CD14-positive monocyte (primary cell): ENCODE measurements around the gene NEIL1. TPM values are rescaled to one million over a fixed set of nuclear protein-coding genes. Genes with fewer than 3 reads are reported as not detected.
"Not testable (repeated sequence)": the region's sequence is repeated elsewhere in the genome, so short reads cannot be mapped to it uniquely, and the experiment has no call there.

Experiments used
- DNase-seq, 3 donors: peaks; one replicate each; pipeline ENCODE4 v3.0.0-alpha.2; 2011 to 2022
- H2AFZ ChIP-seq: 2 replicates; pipeline ENCODE4 v1.6.0; 2012; ENCODE audit warnings: mild to moderate bottlenecking, low read depth, low read length, inconsistent platforms; ENCODE audit not compliant: insufficient read depth, poor library complexity, severe bottlenecking
- H3K27ac ChIP-seq, 2 donors: 1 replicate in 1 of 2; 2 replicates in 1 of 2; pipeline ENCODE4 v1.5.1; 2012 to 2013; ENCODE audit warnings: low read length in 2 of 2, control low read depth in 1 of 2, inconsistent platforms in 1 of 2, low read depth in 1 of 2, mild to moderate bottlenecking in 1 of 2
- H3K27me3 ChIP-seq, 2 donors: one replicate each; pipeline versions ENCODE4 v1.6.0 to v1.6.1; 2011 to 2013; ENCODE audit warnings: low read length in 2 of 2; ENCODE audit not compliant: control insufficient read depth in 2 of 2, insufficient read depth in 2 of 2
- H3K36me3 ChIP-seq, 2 donors: replicated peaks in 1 of 2; 1 replicate in 1 of 2; 2 replicates in 1 of 2; pipeline versions ENCODE4 v1.5.1 to v1.6.1; 2012 to 2013; ENCODE audit warnings: low read length in 2 of 2, control low read depth in 1 of 2, inconsistent platforms in 1 of 2, mild to moderate bottlenecking in 1 of 2; ENCODE audit not compliant: insufficient read depth in 2 of 2, control insufficient read depth in 1 of 2
- H3K4me1 ChIP-seq, 2 donors: 1 replicate in 1 of 2; 2 replicates in 1 of 2; pipeline versions ENCODE4 v1.5.1 to v1.6.1; 2012 to 2013; ENCODE audit warnings: low read length in 2 of 2, control low read depth in 1 of 2, inconsistent platforms in 1 of 2, mild to moderate bottlenecking in 1 of 2, moderate library complexity in 1 of 2; ENCODE audit not compliant: insufficient read depth in 2 of 2, control insufficient read depth in 1 of 2
- H3K4me2 ChIP-seq: replicated peaks from 2 replicates; pipeline ENCODE3; 2012; ENCODE audit warnings: low read length, moderate library complexity, mild to moderate bottlenecking; ENCODE audit not compliant: poor library complexity, severe bottlenecking; ENCODE audit errors: extremely low read depth
- H3K4me3 ChIP-seq, 3 experiments: fragments of 200-600 bp in 1 of 3; sonication (generic) in 1 of 3; replicated peaks in 1 of 3; 1 replicate in 2 of 3; 2 replicates in 1 of 3; pipeline ENCODE4 v1.5.1; 2011 to 2013; ENCODE audit warnings: low read length in 3 of 3, mild to moderate bottlenecking in 3 of 3, control low read depth in 2 of 3, low read depth in 2 of 3, inconsistent platforms in 1 of 3, moderate library complexity in 1 of 3
- H3K79me2 ChIP-seq: 2 replicates; pipeline ENCODE4 v1.6.0; 2012; ENCODE audit warnings: mild to moderate bottlenecking, control low read depth, inconsistent platforms, low read length, moderate library complexity; ENCODE audit not compliant: insufficient read depth
- H3K9ac ChIP-seq: 2 replicates; pipeline ENCODE4 v1.6.0; 2017; ENCODE audit warnings: low read length, mild to moderate bottlenecking; ENCODE audit not compliant: insufficient read depth, poor library complexity, severe bottlenecking
- H3K9me3 ChIP-seq, 2 donors: replicated peaks in 1 of 2; 1 replicate in 1 of 2; 2 replicates in 1 of 2; pipeline versions ENCODE4 v1.5.1 to v1.6.1; 2012 to 2013; ENCODE audit warnings: low read length in 2 of 2, control low read depth in 1 of 2; ENCODE audit not compliant: control insufficient read depth in 1 of 2, insufficient read depth in 1 of 2
- H4K20me1 ChIP-seq: 2 replicates; pipeline ENCODE4 v1.6.0; 2012; ENCODE audit warnings: mild to moderate bottlenecking, low read length, control low read depth, moderate library complexity; ENCODE audit not compliant: insufficient read depth
- H3K27ac Mint-ChIP-seq, 7 donors: one replicate each; pipeline ENCODE4 v1.8.0; 2020; ENCODE audit warnings: mild to moderate bottlenecking in 7 of 7, mixed read lengths in 7 of 7, moderate library complexity in 6 of 7, inconsistent platforms in 2 of 7
- H3K27me3 Mint-ChIP-seq, 3 donors: one replicate each; pipeline ENCODE4 v1.8.0; 2021 to 2022; ENCODE audit warnings: low read depth in 3 of 3, mild to moderate bottlenecking in 3 of 3, mixed read lengths in 3 of 3, moderate library complexity in 3 of 3, inconsistent platforms in 1 of 3
- H3K36me3 Mint-ChIP-seq, 2 donors: one replicate each; pipeline ENCODE4 v1.8.0; 2020; ENCODE audit warnings: mixed read lengths in 2 of 2, inconsistent platforms in 1 of 2, mild to moderate bottlenecking in 1 of 2
- H3K4me1 Mint-ChIP-seq: one replicate; pipeline ENCODE4 v1.8.0; 2020; ENCODE audit warnings: mild to moderate bottlenecking, mixed read lengths
- H3K4me3 Mint-ChIP-seq, 2 donors: one replicate each; pipeline ENCODE4 v1.8.0; 2020; ENCODE audit warnings: mild to moderate bottlenecking in 2 of 2, mixed read lengths in 2 of 2, moderate library complexity in 1 of 2
- H3K9me3 Mint-ChIP-seq, 7 donors: one replicate each; pipeline ENCODE4 v1.8.0; 2020 to 2022; ENCODE audit warnings: mixed read lengths in 7 of 7, mild to moderate bottlenecking in 6 of 7, moderate library complexity in 6 of 7, inconsistent platforms in 2 of 7
- CTCF ChIP-seq: fragments of 200-600 bp; IDR thresholded peaks from one replicate; pipeline ENCODE4 v1.8.0; 2022; ENCODE audit warnings: antibody characterized with exemption, mild to moderate bottlenecking
- WGBS: methylation state at CpG from one replicate; pipeline ENCODE4 v1.1.5; 2013; ENCODE audit warnings: missing lambda C conversion rate; ENCODE audit not compliant: insufficient coverage; 5-methylcytosine and 5-hydroxymethylcytosine counted together
- intact Hi-C, 2 donors: fragments of 100-400 bp; cut with micrococcal nuclease; formaldehyde crosslinking; loops; one replicate each; pipeline versions ENCODE4 v1.15.0 to v1.15.1; 2023
- polyA plus RNA-seq, 3 donors: library from polyadenylated mRNA; depleted of rRNA in 1 of 3; unstranded in 2 of 3; stranded (reverse) in 1 of 3; fragments of 300-500 nt in 2 of 3; fragments of >200 nt in 1 of 3; fragmentation: Illumina TruSeq in 2 of 3; gene quantifications; 1 replicate in 2 of 3; 2 replicates in 1 of 3; pipeline ENCODE4 v1.2.3, GENCODE V29; 2012 to 2021

The NEIL1 gene
- polyA plus RNA-seq, 3 donors = 0.52 to 6.7 (median 0.53) TPM

GRCh38 chr15:75302318-75302717 lies 44.5 kb upstream of the NEIL1 start:
- H3K9ac ChIP-seq = no peak overlapping the region
- no peak overlapping the region for H3K27ac ChIP-seq
- intact Hi-C loops = loop anchor here in 1 of 2 donors (10.0 kb wide), 1 partner anchor 68 kb away; no protein-coding TSS in a partner anchor
- no peaks in the 10 kb centered on the region for H3K36me3 Mint-ChIP-seq
- H3K27me3 ChIP-seq = peaks cover 0 to 3% of the 10 kb centered on the region in 2 donors
- WGBS = 95% methylated on average over 9 of the region's 9 CpGs
- no peaks in the 10 kb centered on the region for H4K20me1 ChIP-seq
- H3K27me3 Mint-ChIP-seq = peaks cover 0 to 18% (median 10%) of the 10 kb centered on the region in 3 donors
- no peak overlapping the region for H3K4me3 Mint-ChIP-seq
- H3K9me3 Mint-ChIP-seq = no peaks in the 10 kb centered on the region
- no peaks in the 10 kb centered on the region for H3K9me3 ChIP-seq
- no peak overlapping the region for H3K4me2 ChIP-seq
- H3K4me1 ChIP-seq = no peaks in the 10 kb centered on the region
- no peaks in the 10 kb centered on the region for H3K79me2 ChIP-seq
- no peaks in the 10 kb centered on the region for H3K36me3 ChIP-seq
- H3K27ac Mint-ChIP-seq = no peak overlapping the region
- no peak for DNase-seq
- H3K4me3 ChIP-seq = no peak overlapping the region
- no peak for TF ChIP-seq CTCF
- H2AFZ ChIP-seq = no peak overlapping the region
- H3K4me1 Mint-ChIP-seq = no peaks in the 10 kb centered on the region

- H3K36me3 ChIP-seq = not testable (repeated sequence)
Observed at GRCh38 chr15:75302753-75303152, 44.1 kb upstream of the NEIL1 start.

More at GRCh38 chr15:75302753-75303152, 44.1 kb upstream of the NEIL1 start:
- 100% methylated on average over 1 of the region's 4 CpGs for WGBS
- not testable (repeated sequence) for H3K27ac ChIP-seq, H2AFZ ChIP-seq, H3K4me2 ChIP-seq, H3K4me3 Mint-ChIP-seq, H3K4me1 Mint-ChIP-seq, H3K27me3 ChIP-seq, DNase-seq, H3K27ac Mint-ChIP-seq, H3K4me1 ChIP-seq, H3K4me3 ChIP-seq, H3K9ac ChIP-seq, H4K20me1 ChIP-seq, H3K36me3 Mint-ChIP-seq, H3K79me2 ChIP-seq, H3K9me3 ChIP-seq, H3K9me3 Mint-ChIP-seq
- intact Hi-C loops = loop anchor here in 1 of 2 donors (10.0 kb wide), 1 partner anchor 68 kb away; no protein-coding TSS in a partner anchor
- peaks cover 0 to 21% (median 10%) of the 10 kb centered on the region in 3 donors for H3K27me3 Mint-ChIP-seq
